Epithelial cell of esophagus (primary cell): ENCODE results near the gene RAI1.

Experiments used
- DNase-seq: peaks from one replicate; pipeline ENCODE4 v3.0.0; 2010; ENCODE audit warnings: low read depth
- H3K4me3 ChIP-seq: 2 replicates; pipeline ENCODE4 v1.5.1; 2011; ENCODE audit warnings: mild to moderate bottlenecking, low read length, control low read depth
- CTCF ChIP-seq: IDR thresholded peaks from 2 replicates; pipeline ENCODE4 v1.5.1; 2011; ENCODE audit warnings: low read depth, mild to moderate bottlenecking, low read length, control low read depth, inconsistent platforms; ENCODE audit not compliant: insufficient read depth; ENCODE audit errors: missing control alignments

Gene RAI1

GRCh38 chr17:17692353-17693252 is 11.3 kb downstream of the RAI1 start:
- no peak for DNase-seq
- peak; percentile 10 for TF ChIP-seq CTCF
- H3K4me3 ChIP-seq = no peak overlapping the region

- TF ChIP-seq CTCF = peak; percentile 9
- H3K4me3 ChIP-seq = peak overlapping the region; percentile 34
- DNase-seq = peak; percentile 79
Observed at GRCh38 chr17:17693253-17694168, 12.3 kb downstream of the RAI1 start.

- no peak for TF ChIP-seq CTCF
- H3K4me3 ChIP-seq = peak overlapping the region; percentile 65
- peak; percentile 67 for DNase-seq
Observed at GRCh38 chr17:17694169-17695081, 13.2 kb downstream of the RAI1 start.

GRCh38 chr17:17696085-17696484 is 14.8 kb downstream of the RAI1 start:
- DNase-seq = no peak
- H3K4me3 ChIP-seq = no peak overlapping the region
- no peak for TF ChIP-seq CTCF

- no peak for DNase-seq
- H3K4me3 ChIP-seq = no peak overlapping the region
- TF ChIP-seq CTCF = no peak
Observed at GRCh38 chr17:17696882-17697633, 15.8 kb downstream of the RAI1 start.
